K562 (cell line): ENCODE results near the gene XPOT. TPM values are rescaled to one million over a fixed set of nuclear protein-coding genes. Genes with fewer than 3 reads are reported as not detected.
A peak's percentile ranks its signal among the peaks of the same experiment; 100 is the strongest.

Experiments used
- ASH1L ChIP-seq: fragments of 450-650 bp; IDR thresholded peaks from 2 replicates; pipeline ENCODE4 v1.6.1; 2018; ENCODE audit warnings: borderline replicate concordance, mild to moderate bottlenecking, low read depth; ENCODE audit not compliant: partially characterized antibody
- FIP1L1 ChIP-seq: fragments of 200-400 bp; formaldehyde crosslinking; IDR thresholded peaks from 2 replicates; pipeline ENCODE4 v1.6.1; 2018; ENCODE audit warnings: mild to moderate bottlenecking, low read depth, low read length; ENCODE audit not compliant: poor library complexity, severe bottlenecking
- GABPA ChIP-seq: fragments of 200-800 bp; sonication (Bioruptor generic); conservative IDR thresholded peaks from 2 replicates; pipeline ENCODE4 v1.6.1; 2016; ENCODE audit warnings: low read depth, missing genetic modification characterization, missing compliant biosample characterization
- HMGN3 ChIP-seq: IDR thresholded peaks from 2 replicates; pipeline ENCODE4 v1.6.1; 2011; ENCODE audit warnings: borderline replicate concordance, low read depth, mild to moderate bottlenecking, mixed read lengths, low read length; ENCODE audit not compliant: insufficient read length; ENCODE audit errors: extremely low read depth
- RBFOX2 ChIP-seq: fragments of 200-400 bp; formaldehyde crosslinking; IDR thresholded peaks from 2 replicates; pipeline ENCODE4 v1.6.1; 2017; ENCODE audit warnings: low read depth, mild to moderate bottlenecking, low read length, moderate library complexity
- SMC3 ChIP-seq: conservative IDR thresholded peaks from 2 replicates; pipeline ENCODE4 v1.6.1; 2011; ENCODE audit warnings: low read depth, low read length, improper control_type of control experiment; ENCODE audit not compliant: insufficient read depth
- ZSCAN29 ChIP-seq: fragments of 450-650 bp; IDR thresholded peaks from 2 replicates; pipeline ENCODE4 v1.6.1; 2017
- ZSCAN32 ChIP-seq: fragments of 450-650 bp; formaldehyde crosslinking; IDR thresholded peaks from 2 replicates; pipeline ENCODE4 v1.4.0; 2020; ENCODE audit warnings: mild to moderate bottlenecking, moderate library complexity
- polyA plus RNA-seq, 8 experiments: library from polyadenylated mRNA; depleted of rRNA in 4 of 8; stranded (reverse) in 5 of 8; unstranded in 3 of 8; fragments of >200 nt; fragmentation: Nextera tagmentation in 2 of 8; fragmentation: Illumina TruSeq in 1 of 8; extraction: Ambion mirVana in 2 of 8; extraction: Trizol in 1 of 8; gene quantifications; 2 replicates each; pipeline versions ENCODE4 v1.2.1 to v1.2.3, GENCODE V29; 2011 to 2014; ENCODE audit warnings: inconsistent platforms in 1 of 8, missing spikeins in 1 of 8
- total RNA-seq, 7 experiments: library from RNA; depleted of rRNA in 6 of 7; stranded (reverse); fragments of >200 nt in 6 of 7; fragmentation: Illumina TruSeq in 2 of 7; extraction: Trizol in 2 of 7; gene quantifications; 2 replicates each; pipeline versions ENCODE4 v1.2.1 to v1.2.3, GENCODE V29; 2011 to 2021; ENCODE audit warnings: low replicate concordance in 1 of 7
- TF ChIP-seq, protein P1 (sequence below): fragments of 250-450 bp; sonication (Bioruptor Pico); IDR thresholded peaks from 2 replicates; pipeline ENCODE4 v1.5.1; 2021; ENCODE audit warnings: mild to moderate bottlenecking
- TF ChIP-seq, protein P2 (sequence below): fragments of 450-650 bp; conservative IDR thresholded peaks from 2 replicates; pipeline ENCODE4 v1.6.1; 2016; ENCODE audit warnings: missing genetic modification characterization, low read depth, mild to moderate bottlenecking, missing compliant biosample characterization, moderate library complexity
- TF ChIP-seq, protein P3 (sequence below): sonication (generic); formaldehyde crosslinking; IDR thresholded peaks from 2 replicates; pipeline ENCODE4 v1.8.1; 2022; ENCODE audit warnings: missing genetic modification reagents
- TF ChIP-seq, protein P4 (sequence below): fragments of 450-650 bp; IDR thresholded peaks from 2 replicates; pipeline ENCODE4 v1.6.1; 2018; ENCODE audit warnings: mild to moderate bottlenecking, low read depth; ENCODE audit not compliant: partially characterized antibody
- TF ChIP-seq, protein P5 (sequence below), 2 experiments: IDR thresholded peaks in 1 of 2; conservative IDR thresholded peaks in 1 of 2; 2 replicates each; pipeline ENCODE4 v1.6.1; 2016; ENCODE audit warnings: low read depth in 2 of 2, mild to moderate bottlenecking in 1 of 2, missing compliant biosample characterization in 1 of 2, missing genetic modification characterization in 1 of 2, moderate library complexity in 1 of 2
- TF ChIP-seq, protein P6 (sequence below), 2 experiments: fragments of 200-800 bp in 1 of 2; sonication (Bioruptor generic) in 1 of 2; sonication (generic) in 1 of 2; formaldehyde crosslinking in 1 of 2; IDR thresholded peaks in 1 of 2; conservative IDR thresholded peaks in 1 of 2; 2 replicates each; pipeline versions ENCODE4 v1.5.0 to v1.6.1; 2016 to 2020; ENCODE audit warnings: missing compliant biosample characterization in 1 of 2, missing genetic modification characterization in 1 of 2, missing genetic modification reagents in 1 of 2

The XPOT gene
- total and polyA plus RNA-seq, 9 of the 15 experiments (the other 6 are each of a cell fraction or from before 2014, with no cell fraction given): 26.2 to 192 (median 102) TPM

DNA sequence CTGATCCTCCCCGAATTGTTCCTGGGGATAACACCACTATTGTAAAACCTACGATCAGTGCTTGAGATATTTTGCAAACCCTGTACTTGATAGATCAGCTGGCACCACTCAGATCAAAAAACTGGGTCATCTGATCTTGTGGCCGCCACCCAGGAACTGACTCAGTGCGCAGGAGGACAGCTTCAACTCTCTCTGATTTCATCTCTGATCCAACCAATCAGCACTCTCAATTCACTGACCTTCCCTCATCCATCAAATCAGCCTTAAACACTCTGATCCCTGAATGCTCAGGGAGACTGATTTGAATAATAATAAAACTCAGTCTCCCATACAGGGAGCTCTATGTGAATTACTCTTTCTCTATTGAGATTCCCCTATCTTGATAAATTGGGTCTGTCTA is 4.2 kb upstream of the XPOT start (continued):
- TF ChIP-seq, protein P1, sequence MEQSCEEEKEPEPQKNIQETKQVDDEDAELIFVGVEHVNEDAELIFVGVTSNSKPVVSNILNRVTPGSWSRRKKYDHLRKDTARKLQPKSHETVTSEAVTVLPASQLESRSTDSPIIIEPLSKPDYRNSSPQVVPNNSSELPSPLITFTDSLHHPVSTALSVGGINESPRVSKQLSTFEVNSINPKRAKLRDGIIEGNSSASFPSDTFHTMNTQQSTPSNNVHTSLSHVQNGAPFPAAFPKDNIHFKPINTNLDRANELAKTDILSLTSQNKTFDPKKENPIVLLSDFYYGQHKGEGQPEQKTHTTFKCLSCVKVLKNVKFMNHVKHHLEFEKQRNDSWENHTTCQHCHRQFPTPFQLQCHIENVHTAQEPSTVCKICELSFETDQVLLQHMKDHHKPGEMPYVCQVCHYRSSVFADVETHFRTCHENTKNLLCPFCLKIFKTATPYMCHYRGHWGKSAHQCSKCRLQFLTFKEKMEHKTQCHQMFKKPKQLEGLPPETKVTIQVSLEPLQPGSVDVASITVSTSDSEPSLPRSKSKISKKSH (CRISPR knock-in tag): no peak
- TF ChIP-seq GABPA (tag): no peak
- TF ChIP-seq, protein P2, sequence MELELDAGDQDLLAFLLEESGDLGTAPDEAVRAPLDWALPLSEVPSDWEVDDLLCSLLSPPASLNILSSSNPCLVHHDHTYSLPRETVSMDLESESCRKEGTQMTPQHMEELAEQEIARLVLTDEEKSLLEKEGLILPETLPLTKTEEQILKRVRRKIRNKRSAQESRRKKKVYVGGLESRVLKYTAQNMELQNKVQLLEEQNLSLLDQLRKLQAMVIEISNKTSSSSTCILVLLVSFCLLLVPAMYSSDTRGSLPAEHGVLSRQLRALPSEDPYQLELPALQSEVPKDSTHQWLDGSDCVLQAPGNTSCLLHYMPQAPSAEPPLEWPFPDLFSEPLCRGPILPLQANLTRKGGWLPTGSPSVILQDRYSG: 0 out of 2 replicates have a peak, but pooled peaks have one; percentile 50
- no peak for TF ChIP-seq ZSCAN32 (CRISPR knock-in tag)
- TF ChIP-seq, protein P3, sequence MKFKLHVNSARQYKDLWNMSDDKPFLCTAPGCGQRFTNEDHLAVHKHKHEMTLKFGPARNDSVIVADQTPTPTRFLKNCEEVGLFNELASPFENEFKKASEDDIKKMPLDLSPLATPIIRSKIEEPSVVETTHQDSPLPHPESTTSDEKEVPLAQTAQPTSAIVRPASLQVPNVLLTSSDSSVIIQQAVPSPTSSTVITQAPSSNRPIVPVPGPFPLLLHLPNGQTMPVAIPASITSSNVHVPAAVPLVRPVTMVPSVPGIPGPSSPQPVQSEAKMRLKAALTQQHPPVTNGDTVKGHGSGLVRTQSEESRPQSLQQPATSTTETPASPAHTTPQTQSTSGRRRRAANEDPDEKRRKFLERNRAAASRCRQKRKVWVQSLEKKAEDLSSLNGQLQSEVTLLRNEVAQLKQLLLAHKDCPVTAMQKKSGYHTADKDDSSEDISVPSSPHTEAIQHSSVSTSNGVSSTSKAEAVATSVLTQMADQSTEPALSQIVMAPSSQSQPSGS (CRISPR knock-in tag): no peak
- TF ChIP-seq, protein P4, sequence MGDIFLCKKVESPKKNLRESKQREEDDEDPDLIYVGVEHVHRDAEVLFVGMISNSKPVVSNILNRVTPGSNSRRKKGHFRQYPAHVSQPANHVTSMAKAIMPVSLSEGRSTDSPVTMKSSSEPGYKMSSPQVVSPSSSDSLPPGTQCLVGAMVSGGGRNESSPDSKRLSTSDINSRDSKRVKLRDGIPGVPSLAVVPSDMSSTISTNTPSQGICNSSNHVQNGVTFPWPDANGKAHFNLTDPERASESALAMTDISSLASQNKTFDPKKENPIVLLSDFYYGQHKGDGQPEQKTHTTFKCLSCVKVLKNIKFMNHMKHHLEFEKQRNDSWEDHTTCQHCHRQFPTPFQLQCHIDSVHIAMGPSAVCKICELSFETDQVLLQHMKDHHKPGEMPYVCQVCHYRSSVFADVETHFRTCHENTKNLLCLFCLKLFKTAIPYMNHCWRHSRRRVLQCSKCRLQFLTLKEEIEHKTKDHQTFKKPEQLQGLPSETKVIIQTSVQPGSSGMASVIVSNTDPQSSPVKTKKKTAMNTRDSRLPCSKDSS: no peak
- TF ChIP-seq, protein P5, sequence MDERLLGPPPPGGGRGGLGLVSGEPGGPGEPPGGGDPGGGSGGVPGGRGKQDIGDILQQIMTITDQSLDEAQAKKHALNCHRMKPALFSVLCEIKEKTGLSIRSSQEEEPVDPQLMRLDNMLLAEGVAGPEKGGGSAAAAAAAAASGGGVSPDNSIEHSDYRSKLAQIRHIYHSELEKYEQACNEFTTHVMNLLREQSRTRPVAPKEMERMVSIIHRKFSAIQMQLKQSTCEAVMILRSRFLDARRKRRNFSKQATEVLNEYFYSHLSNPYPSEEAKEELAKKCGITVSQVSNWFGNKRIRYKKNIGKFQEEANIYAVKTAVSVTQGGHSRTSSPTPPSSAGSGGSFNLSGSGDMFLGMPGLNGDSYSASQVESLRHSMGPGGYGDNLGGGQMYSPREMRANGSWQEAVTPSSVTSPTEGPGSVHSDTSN (CRISPR knock-in tag; IDR thresholded peaks at IDR 0.05; ENCODE audit: low read depth): no peak
- TF ChIP-seq, protein P5 (tag; conservative IDR thresholded peaks at IDR 0.05; ENCODE audit: low read depth): peak; percentile 76
- no peak for TF ChIP-seq HMGN3
- no peak for TF ChIP-seq FIP1L1
- TF ChIP-seq ZSCAN29: no peak
- no peak for TF ChIP-seq ASH1L
- TF ChIP-seq, protein P6, sequence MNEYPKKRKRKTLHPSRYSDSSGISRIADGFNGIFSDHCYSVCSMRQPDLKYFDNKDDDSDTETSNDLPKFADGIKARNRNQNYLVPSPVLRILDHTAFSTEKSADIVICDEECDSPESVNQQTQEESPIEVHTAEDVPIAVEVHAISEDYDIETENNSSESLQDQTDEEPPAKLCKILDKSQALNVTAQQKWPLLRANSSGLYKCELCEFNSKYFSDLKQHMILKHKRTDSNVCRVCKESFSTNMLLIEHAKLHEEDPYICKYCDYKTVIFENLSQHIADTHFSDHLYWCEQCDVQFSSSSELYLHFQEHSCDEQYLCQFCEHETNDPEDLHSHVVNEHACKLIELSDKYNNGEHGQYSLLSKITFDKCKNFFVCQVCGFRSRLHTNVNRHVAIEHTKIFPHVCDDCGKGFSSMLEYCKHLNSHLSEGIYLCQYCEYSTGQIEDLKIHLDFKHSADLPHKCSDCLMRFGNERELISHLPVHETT (CRISPR knock-in tag; conservative IDR thresholded peaks at IDR 0.05 in 1 of 2, IDR thresholded peaks at IDR 0.05 in 1 of 2): no peak
- TF ChIP-seq SMC3: no peak
- TF ChIP-seq RBFOX2: no peak
